GM12801 (cell line): ENCODE data around the gene MAP3K6.

Experiments used
- TF ChIP-seq, protein P1 (sequence below): IDR thresholded peaks from one replicate; pipeline ENCODE4 v1.5.1; 2011; ENCODE audit warnings: control low read depth; ENCODE audit not compliant: insufficient read length; ENCODE audit errors: extremely low read depth

The MAP3K6 gene

DNA sequence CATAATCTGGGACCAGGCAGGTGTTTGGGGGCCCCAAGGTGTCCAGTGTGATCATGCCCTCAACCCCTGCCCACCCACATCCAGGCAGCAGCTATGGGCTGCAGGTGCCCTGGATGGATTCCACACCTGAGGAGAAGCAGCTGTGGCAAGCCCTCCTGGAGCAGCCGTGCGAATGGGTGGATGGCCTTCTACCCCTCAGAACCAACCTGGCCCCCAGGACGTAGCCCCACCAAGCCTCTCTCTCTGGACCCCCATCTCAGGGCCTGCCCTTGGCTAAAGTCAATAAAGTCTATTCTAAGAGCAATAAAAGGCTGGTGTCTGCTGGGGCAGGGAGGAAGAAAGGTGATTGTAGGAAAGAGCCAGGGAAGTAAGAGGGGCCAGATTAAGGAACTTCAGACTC lies 13.1 kb downstream of the MAP3K6 start:
- TF ChIP-seq, protein P1, sequence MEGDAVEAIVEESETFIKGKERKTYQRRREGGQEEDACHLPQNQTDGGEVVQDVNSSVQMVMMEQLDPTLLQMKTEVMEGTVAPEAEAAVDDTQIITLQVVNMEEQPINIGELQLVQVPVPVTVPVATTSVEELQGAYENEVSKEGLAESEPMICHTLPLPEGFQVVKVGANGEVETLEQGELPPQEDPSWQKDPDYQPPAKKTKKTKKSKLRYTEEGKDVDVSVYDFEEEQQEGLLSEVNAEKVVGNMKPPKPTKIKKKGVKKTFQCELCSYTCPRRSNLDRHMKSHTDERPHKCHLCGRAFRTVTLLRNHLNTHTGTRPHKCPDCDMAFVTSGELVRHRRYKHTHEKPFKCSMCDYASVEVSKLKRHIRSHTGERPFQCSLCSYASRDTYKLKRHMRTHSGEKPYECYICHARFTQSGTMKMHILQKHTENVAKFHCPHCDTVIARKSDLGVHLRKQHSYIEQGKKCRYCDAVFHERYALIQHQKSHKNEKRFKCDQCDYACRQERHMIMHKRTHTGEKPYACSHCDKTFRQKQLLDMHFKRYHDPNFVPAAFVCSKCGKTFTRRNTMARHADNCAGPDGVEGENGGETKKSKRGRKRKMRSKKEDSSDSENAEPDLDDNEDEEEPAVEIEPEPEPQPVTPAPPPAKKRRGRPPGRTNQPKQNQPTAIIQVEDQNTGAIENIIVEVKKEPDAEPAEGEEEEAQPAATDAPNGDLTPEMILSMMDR: no peak

DNA sequence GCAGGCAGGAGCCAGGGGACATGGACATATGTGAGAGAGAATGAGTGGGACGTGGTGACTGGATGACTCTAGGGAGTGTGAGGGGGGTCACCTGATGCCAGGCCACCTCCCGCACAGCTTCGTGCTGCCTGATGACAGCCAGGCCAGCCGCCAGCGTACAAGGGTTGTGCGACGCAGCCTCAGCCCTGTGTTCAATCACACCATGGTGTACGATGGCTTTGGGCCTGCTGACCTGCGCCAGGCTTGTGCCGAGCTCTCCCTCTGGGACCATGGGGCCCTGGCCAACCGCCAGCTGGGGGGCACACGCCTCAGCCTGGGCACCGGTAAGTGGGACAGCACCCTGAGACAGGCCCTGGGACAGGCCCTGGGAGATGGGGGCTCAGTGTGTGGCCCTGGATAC lies 13.6 kb downstream of the MAP3K6 start:
- TF ChIP-seq, protein P1: no peak

GRCh38 chr1:27351541-27352107 lies 15.1 kb downstream of the MAP3K6 start:
- TF ChIP-seq, protein P1: no peak

GRCh38 chr1:27350663-27351540 lies 15.9 kb downstream of the MAP3K6 start:
- TF ChIP-seq, protein P1: no peak

DNA sequence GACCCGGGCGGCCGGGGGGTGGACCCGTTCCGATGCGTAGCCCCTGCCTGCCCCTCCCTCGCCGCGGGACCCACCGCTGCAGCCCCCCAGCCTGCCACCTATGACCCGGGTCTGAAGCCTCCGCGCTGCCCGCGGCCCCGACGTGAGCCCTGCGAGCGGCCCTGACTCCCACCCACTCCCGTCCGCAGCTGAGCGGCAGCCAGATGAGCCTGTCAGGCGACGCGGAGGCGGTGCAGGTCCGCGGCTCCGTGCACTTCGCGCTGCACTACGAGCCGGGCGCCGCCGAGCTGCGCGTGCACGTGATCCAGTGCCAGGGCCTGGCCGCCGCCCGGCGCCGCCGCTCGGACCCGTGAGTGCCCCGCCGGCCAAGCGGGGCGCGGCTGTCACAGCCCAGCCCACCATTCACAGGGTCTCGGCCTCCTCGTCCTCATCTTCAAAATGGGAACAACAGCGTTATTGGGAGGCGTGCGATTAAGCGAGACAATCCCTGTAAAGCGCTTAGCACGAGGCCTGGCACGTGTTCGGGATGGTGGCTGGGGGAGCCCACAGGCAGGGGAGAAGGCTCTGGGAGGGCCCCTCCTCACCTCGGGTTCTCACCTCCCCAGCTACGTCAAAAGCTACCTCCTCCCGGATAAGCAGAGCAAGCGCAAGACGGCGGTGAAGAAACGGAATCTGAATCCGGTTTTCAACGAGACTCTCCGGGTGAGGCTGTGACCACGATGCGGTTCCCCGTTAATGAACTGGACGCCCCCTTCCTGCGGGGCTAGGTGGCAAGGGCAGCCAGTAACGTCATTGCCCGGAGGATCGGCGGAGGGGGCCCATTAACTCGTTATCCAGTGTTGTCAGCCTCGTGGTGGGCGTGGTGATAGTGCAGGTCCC lies 16.7 kb downstream of the MAP3K6 start:
- TF ChIP-seq, protein P1: no peak

DNA sequence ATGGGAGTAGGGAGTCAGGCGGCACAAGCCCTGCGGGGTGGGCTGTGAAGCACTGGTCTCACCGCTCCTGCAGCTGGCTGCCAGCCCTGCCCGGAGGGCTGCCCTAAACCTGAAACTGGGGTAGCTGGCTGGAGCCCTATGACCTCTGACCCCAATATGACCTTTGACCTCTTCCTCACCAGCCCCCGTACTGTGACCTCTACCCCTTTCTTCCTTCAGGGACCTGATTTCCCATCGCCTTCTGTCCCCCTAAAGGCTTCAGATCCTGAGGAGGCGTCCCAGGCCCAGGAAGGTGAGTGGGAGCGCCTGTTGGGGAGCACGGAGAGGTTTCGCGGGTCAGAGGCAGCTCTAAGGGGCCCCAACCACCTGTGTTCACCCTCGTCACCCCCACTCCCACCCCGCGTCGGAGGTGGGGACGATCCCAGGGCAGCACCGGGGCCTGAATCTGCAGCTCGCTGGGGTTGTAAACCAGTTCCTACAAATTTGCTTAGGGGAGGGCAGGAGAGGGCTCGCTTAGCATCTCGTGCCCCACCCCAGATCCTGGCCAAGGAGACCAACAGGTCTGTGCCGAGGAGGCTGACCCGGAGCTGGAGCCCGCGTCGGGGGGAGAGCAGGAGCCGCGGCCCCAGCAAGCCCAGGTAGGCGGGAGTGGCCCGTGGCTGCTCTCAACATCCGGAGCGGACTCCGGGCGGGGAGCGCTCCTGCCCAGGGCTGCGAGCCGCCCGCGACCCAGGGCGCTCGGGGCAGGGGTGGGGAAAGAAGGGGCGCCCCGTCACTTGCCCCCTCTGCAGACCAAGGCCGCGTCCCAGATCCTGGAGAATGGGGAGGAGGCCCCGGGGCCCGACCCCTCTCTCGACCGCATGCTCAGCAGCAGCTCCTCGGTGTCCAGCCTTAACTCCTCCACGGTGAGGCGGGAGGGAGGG lies 17.6 kb downstream of the MAP3K6 start:
- TF ChIP-seq, protein P1: no peak
